DMS 273 (cell line): ENCODE results near the gene CELSR3.

Experiments used
- DNase-seq: peaks from one replicate; lab custom pipeline; 2025; ENCODE audit not compliant: unreplicated experiment; lab: John Stamatoyannopoulos, UW

CELSR3 gene

GRCh38 chr3:48686538-48687219 lies 24.0 kb upstream of the CELSR3 start:
- DNase-seq = no peak

- DNase-seq = peak; percentile 93
Measured at GRCh38 chr3:48685603-48686511, 23.2 kb upstream of the CELSR3 start, which contains the start of gene NCKIPSD. Gene NCKIPSD, minus strand, starts transcription at chr3:48685915. Its CDS starts 108 bp downstream, at chr3:48685807.

GRCh38 chr3:48685293-48685602 lies 22.6 kb upstream of the CELSR3 start:
- DNase-seq = no peak

- peak; percentile 14 for DNase-seq
Measured at GRCh38 chr3:48684480-48685143, 21.9 kb upstream of the CELSR3 start.

GRCh38 chr3:48684054-48684349 lies 21.3 kb upstream of the CELSR3 start:
- DNase-seq = no peak

GRCh38 chr3:48682786-48683185 lies 20.1 kb upstream of the CELSR3 start:
- no peak for DNase-seq

- no peak for DNase-seq
Measured at GRCh38 chr3:48681974-48682610, 19.4 kb upstream of the CELSR3 start.

- DNase-seq = no peak
Measured at GRCh38 chr3:48681541-48681880, 18.8 kb upstream of the CELSR3 start.

- DNase-seq = no peak
Measured at GRCh38 chr3:48680811-48681540, 18.3 kb upstream of the CELSR3 start.

- DNase-seq = no peak
Measured at GRCh38 chr3:48679411-48680391, 17.0 kb upstream of the CELSR3 start.

- DNase-seq = no peak
Measured at GRCh38 chr3:48678566-48679380, 16.1 kb upstream of the CELSR3 start.

- no peak for DNase-seq
Measured at GRCh38 chr3:48678056-48678455, 15.4 kb upstream of the CELSR3 start.

- DNase-seq = no peak
Measured at GRCh38 chr3:48674505-48674904, 11.8 kb upstream of the CELSR3 start.

- DNase-seq = no peak
Measured at GRCh38 chr3:48672522-48672921, 9.8 kb upstream of the CELSR3 start.

- peak; percentile 34 for DNase-seq
Measured at GRCh38 chr3:48664929-48665328, 2.2 kb upstream of the CELSR3 start.

GRCh38 chr3:48664313-48664644 lies 1.6 kb upstream of the CELSR3 start:
- no peak for DNase-seq

GRCh38 chr3:48663489-48664312 lies 1.0 kb upstream of the CELSR3 start:
- peak; percentile 98 for DNase-seq

- DNase-seq = no peak
Measured at GRCh38 chr3:48662145-48662752, 437 bp downstream of the CELSR3 start.
